ENCODE measurements around the gene HOXC5.

HOXC5 gene

DNA sequence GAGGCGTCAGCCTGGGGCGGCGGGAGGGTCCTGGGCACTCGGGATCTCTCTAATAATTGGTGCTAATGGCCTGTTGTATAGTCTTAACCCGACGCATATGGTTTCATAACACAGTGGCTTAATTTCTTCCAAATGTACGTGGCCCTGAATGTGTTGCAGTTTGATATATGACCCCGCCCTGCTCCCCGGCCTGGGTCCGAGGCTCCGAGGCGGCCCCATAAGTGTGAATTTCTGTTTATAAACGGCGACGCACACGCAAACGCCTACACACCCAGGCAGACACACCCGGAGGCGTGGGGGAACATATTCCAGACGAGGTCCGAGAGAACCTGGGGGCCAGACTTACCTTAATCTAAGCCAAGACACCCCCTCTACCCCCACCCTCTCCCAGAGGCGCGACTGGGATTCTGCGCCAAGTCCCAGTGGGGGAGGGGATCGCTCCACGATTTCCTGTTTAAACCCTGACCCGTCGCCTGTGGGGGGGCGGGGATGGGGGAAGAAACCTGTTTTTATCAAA is 14.3 kb upstream of the HOXC5 start:
- H3K27me3 Mint-ChIP-seq: peaks cover 73% of the 10 kb centered on the region
- peaks cover 4% of the 10 kb centered on the region for H3K36me3 Mint-ChIP-seq (ENCODE audit: low read depth)
- H3K27ac Mint-ChIP-seq: no peak overlapping the region
- peak overlapping the region; percentile 82 for H3K4me3 Mint-ChIP-seq
- peaks cover 13% of the 10 kb centered on the region for H3K4me1 Mint-ChIP-seq (ENCODE audit: low read depth)
- H3K9me3 Mint-ChIP-seq: no peaks in the 10 kb centered on the region

GRCh38 chr12:54019091-54019811 is 13.6 kb upstream of the HOXC5 start:
- H3K27ac Mint-ChIP-seq: no peak overlapping the region
- H3K9me3 Mint-ChIP-seq: no peaks in the 10 kb centered on the region
- peaks cover 4% of the 10 kb centered on the region for H3K36me3 Mint-ChIP-seq (ENCODE audit: low read depth)
- peaks cover 73% of the 10 kb centered on the region for H3K27me3 Mint-ChIP-seq
- no peak overlapping the region for H3K4me3 Mint-ChIP-seq
- H3K4me1 Mint-ChIP-seq (ENCODE audit: low read depth): peaks cover 13% of the 10 kb centered on the region

GRCh38 chr12:54019924-54020590 is 12.8 kb upstream of the HOXC5 start:
- H3K27ac Mint-ChIP-seq: no peak overlapping the region
- no peaks in the 10 kb centered on the region for H3K9me3 Mint-ChIP-seq
- H3K36me3 Mint-ChIP-seq (ENCODE audit: low read depth): no peaks in the 10 kb centered on the region
- peaks cover 72% of the 10 kb centered on the region for H3K27me3 Mint-ChIP-seq
- peaks cover 13% of the 10 kb centered on the region for H3K4me1 Mint-ChIP-seq (ENCODE audit: low read depth)
- no peak overlapping the region for H3K4me3 Mint-ChIP-seq

- Mint-ChIP-seq H3K4me3 (no peak overlapping the region), H3K27me3 (peaks cover 72% of the 10 kb centered on the region), H3K27ac (no peak overlapping the region), H3K4me1 (ENCODE audit: low read depth) (peaks cover 13% of the 10 kb centered on the region), H3K36me3 (ENCODE audit: low read depth) (no peaks in the 10 kb centered on the region), H3K9me3 (no peaks in the 10 kb centered on the region)
Observed at GRCh38 chr12:54020591-54021405, 12.1 kb upstream of the HOXC5 start.

GRCh38 chr12:54021432-54022013 is 11.3 kb upstream of the HOXC5 start:
- Mint-ChIP-seq H3K4me3 (no peak overlapping the region), H3K9me3 (no peaks in the 10 kb centered on the region), H3K4me1 (ENCODE audit: low read depth) (peaks cover 14% of the 10 kb centered on the region), H3K27ac (no peak overlapping the region), H3K27me3 (peaks cover 72% of the 10 kb centered on the region), H3K36me3 (ENCODE audit: low read depth) (no peaks in the 10 kb centered on the region)

DNA sequence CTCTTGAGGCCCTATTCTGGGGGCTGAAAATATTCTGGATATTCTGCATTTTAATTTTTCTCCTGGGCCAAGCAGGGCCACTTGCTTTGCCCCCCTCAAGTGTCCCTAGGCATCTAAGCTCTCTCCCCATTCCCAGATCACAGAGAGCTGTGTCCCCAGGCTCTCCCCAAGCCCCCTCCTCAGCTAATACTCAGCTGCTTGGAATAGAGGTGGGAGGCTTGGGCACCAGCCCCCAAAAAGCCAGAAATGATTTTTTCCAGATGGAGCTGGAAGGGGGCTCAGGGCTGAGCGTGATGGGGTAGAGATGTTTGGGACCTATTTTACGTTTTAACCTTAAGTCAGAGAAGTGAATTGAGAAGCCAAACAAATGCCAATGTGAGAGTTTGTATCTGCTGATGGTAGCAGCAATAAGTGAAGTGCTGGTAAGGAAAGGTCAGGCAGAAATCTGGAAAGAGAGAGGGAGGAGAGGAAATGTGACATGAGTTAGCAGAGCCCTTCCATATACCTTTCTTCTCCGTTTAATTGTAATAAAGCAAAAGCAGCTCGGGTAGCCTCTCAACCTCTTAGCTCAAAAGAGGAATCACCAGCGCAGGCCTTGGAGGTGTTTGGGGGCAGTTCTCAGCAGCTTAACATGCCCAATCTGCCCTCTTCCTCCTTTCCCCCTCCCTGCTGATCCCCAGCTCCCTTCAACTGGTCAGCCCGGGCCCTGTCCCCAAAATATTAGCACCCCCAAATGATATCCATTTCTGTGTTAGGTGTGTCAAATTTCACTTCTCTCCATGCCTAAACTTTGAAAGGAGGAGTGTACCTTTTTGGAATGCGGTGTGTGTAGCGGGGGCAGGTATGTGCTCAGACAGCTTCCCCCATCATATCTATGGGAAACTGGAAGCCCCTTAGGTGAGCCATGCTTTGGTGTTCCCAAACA is 9.6 kb upstream of the HOXC5 start:
- no peaks in the 10 kb centered on the region for H3K9me3 Mint-ChIP-seq
- no peak overlapping the region for H3K4me3 Mint-ChIP-seq
- peaks cover 83% of the 10 kb centered on the region for H3K27me3 Mint-ChIP-seq
- H3K27ac Mint-ChIP-seq: no peak overlapping the region
- H3K4me1 Mint-ChIP-seq (ENCODE audit: low read depth): peaks cover 10% of the 10 kb centered on the region
- H3K36me3 Mint-ChIP-seq (ENCODE audit: low read depth): no peaks in the 10 kb centered on the region

GRCh38 chr12:54024127-54024526 is 8.7 kb upstream of the HOXC5 start:
- Mint-ChIP-seq H3K36me3 (ENCODE audit: low read depth) (no peaks in the 10 kb centered on the region), H3K4me3 (no peak overlapping the region), H3K4me1 (ENCODE audit: low read depth) (peaks cover 12% of the 10 kb centered on the region), H3K27me3 (peaks cover 90% of the 10 kb centered on the region), H3K9me3 (no peaks in the 10 kb centered on the region), H3K27ac (no peak overlapping the region)

- no peaks in the 10 kb centered on the region for H3K36me3 Mint-ChIP-seq (ENCODE audit: low read depth)
- peaks cover 15% of the 10 kb centered on the region for H3K4me1 Mint-ChIP-seq (ENCODE audit: low read depth)
- no peak overlapping the region for H3K4me3 Mint-ChIP-seq
- no peak overlapping the region for H3K27ac Mint-ChIP-seq
- H3K27me3 Mint-ChIP-seq: peaks cover 90% of the 10 kb centered on the region
- no peaks in the 10 kb centered on the region for H3K9me3 Mint-ChIP-seq
Observed at GRCh38 chr12:54024581-54025305, 8.1 kb upstream of the HOXC5 start.

DNA sequence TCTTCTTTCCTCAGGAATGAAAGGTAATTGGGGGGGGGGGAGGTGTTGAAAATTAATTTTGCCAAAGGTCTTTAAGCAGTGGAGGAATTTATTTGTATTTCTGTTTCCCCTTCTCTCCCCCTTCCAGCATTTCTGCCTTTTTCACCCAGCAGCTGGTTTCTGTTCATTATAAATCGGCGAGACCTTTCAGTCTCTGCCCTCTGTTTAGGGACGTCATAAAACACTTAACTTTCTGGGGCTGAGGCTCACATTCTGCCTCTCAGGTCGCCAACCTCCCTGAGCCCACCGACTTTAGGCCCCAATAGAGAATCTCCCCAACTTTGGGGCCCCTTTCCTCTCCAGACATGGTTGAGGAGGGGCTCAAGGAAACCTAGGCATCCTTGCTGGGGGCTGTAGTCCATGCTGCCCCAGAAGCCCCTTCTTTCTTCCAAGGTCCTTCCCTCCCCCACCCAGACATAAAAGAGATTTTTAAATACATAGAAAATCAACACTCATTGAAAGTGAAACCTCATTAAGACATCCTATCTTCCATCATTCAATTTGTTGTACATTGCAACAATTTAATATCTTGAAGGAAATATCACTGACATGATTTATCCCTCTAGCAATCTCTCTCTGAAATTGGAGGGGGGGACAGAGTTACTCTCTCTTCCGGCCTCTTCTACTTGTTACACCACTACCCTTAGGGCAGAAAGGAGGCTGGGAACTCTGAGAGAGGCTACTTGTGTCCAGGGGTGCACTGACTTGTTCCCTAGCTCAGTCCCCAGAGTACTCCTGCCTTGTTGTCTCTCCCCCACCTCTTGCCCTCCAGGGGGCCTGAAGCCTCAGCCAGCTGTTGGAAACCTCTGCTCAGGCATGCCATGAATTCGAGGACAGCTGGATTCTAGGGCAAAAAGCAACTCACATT is 7.1 kb upstream of the HOXC5 start:
- Mint-ChIP-seq H3K4me1 (ENCODE audit: low read depth) (peaks cover 15% of the 10 kb centered on the region), H3K27ac (no peak overlapping the region), H3K36me3 (ENCODE audit: low read depth) (no peaks in the 10 kb centered on the region), H3K9me3 (no peaks in the 10 kb centered on the region), H3K27me3 (peaks cover 91% of the 10 kb centered on the region), H3K4me3 (no peak overlapping the region)

GRCh38 chr12:54026640-54027441 is 6.0 kb upstream of the HOXC5 start:
- H3K27me3 Mint-ChIP-seq: peaks cover 88% of the 10 kb centered on the region
- H3K4me3 Mint-ChIP-seq: no peak overlapping the region
- no peaks in the 10 kb centered on the region for H3K9me3 Mint-ChIP-seq
- H3K4me1 Mint-ChIP-seq (ENCODE audit: low read depth): peaks cover 15% of the 10 kb centered on the region
- no peaks in the 10 kb centered on the region for H3K36me3 Mint-ChIP-seq (ENCODE audit: low read depth)
- no peak overlapping the region for H3K27ac Mint-ChIP-seq

DNA sequence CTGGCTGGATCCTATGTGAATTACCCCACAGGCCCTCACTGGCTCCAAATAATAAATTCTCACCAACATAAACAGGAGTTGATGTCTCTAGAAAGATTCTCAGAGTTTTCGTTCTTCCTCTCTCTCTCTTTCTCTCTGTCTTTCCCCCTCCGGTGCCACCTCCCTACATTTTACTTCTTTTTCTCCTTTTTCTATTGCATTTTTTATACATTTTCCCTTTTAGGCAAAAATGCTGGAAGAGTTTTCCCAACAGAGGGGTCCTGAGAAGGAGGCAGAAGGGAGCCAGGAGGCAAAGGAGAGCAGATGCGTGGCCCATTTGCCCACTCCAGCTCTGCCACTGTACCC is 5.4 kb upstream of the HOXC5 start:
- H3K36me3 Mint-ChIP-seq (ENCODE audit: low read depth): no peaks in the 10 kb centered on the region
- H3K9me3 Mint-ChIP-seq: no peaks in the 10 kb centered on the region
- no peak overlapping the region for H3K27ac Mint-ChIP-seq
- peaks cover 15% of the 10 kb centered on the region for H3K4me1 Mint-ChIP-seq (ENCODE audit: low read depth)
- peaks cover 88% of the 10 kb centered on the region for H3K27me3 Mint-ChIP-seq
- H3K4me3 Mint-ChIP-seq: no peak overlapping the region

Measured in stimulated activated naive CD8-positive, alpha-beta T cell treated with anti-CD3 and anti-CD28 coated beads, Interleukin-15, Interleukin-2, amounts not matched to agents 100 ng/mL and 50 ng/mL, for 24 hours (primary cell).